GM12891 (cell line): ENCODE results near the gene INO80E. TPM values are rescaled to one million over a fixed set of nuclear protein-coding genes. Genes with fewer than 3 reads are reported as not detected.
"Not testable (repeated sequence)": the region's sequence is repeated elsewhere in the genome, so short reads cannot be mapped to it uniquely, and the experiment has no call there.

Experiments used
- DNase-seq: peaks from one replicate; pipeline ENCODE4 v3.0.0; 2011; ENCODE audit warnings: low spot score; ENCODE audit not compliant: insufficient read length
- FAIRE-seq: peaks from 2 replicates; lab custom pipeline; 2011; peaks lifted over from hg19 to GRCh38; lab: Jason Lieb, UNC
- PAX5 ChIP-seq: IDR thresholded peaks from 2 replicates; pipeline ENCODE4 v1.6.1; 2011; ENCODE audit warnings: low read length, moderate library complexity, mild to moderate bottlenecking; ENCODE audit not compliant: insufficient read depth, severe bottlenecking
- POLR2A ChIP-seq: IDR thresholded peaks from 2 replicates; pipeline ENCODE4 v1.6.1; 2011; ENCODE audit warnings: low read depth, low read length, control low read depth
- POLR2AphosphoS5 ChIP-seq: IDR thresholded peaks from 2 replicates; pipeline ENCODE4 v1.6.1; 2011; ENCODE audit warnings: low read depth, low read length, control low read depth
- POU2F2 ChIP-seq: IDR thresholded peaks from 2 replicates; pipeline ENCODE4 v1.6.1; 2011; ENCODE audit warnings: low read depth, mild to moderate bottlenecking, control low read depth, low read length, moderate library complexity
- SPI1 ChIP-seq: IDR thresholded peaks from 2 replicates; pipeline ENCODE4 v1.6.1; 2011; ENCODE audit warnings: low read depth, low read length, control low read depth
- TAF1 ChIP-seq: IDR thresholded peaks from 2 replicates; pipeline ENCODE4 v1.6.1; 2011; ENCODE audit warnings: low read depth, low read length, control low read depth
- polyA plus RNA-seq: library from polyadenylated mRNA; unstranded; fragments of >200 nt; gene quantifications from one replicate; pipeline ENCODE4 v1.2.1, GENCODE V29; 2012; ENCODE audit warnings: low read depth, missing spikeins, inconsistent platforms; ENCODE audit not compliant: missing spikeins

INO80E gene
- 51.9 TPM for polyA plus RNA-seq

DNA sequence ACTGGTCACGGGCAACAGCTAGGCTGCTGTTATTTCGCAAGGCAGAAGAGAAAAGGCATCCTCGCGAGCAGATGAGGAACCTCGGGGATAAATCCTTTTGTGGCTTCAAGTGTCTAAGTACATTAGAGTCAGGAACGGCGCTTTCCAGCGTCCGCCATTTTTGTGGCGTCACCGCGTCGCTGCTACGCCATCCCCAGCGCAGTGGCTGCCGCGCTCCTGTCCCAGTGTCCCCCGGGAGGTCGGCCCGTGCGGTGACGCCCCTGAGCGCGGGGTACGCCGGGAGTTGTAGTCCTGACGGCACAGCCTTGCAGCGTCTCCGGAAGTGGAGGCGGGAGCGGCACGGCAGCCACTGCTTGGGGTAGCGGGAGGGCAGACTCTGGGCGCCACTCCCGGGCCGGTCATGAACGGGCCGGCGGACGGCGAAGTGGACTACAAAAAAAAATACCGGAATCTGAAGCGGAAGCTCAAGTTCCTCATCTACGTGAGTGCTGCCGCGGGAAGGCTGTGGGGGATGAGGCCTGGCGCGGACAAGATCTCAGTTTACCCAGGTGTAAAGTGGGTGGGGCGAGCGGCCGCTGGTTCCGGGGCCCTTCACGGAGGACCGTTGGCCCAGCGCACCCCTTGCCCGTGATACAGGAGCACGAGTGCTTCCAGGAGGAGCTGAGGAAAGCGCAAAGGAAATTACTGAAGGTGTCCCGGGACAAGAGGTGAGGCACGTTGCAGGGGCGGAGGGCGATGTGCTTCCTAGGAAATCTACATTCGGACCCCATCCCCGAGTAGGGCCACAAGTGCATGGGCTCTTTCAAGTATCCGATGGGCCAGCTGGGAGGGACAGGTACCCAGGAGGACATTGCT lies at the start of gene INO80E:
TSS of gene INO80E (plus strand) at position 331 of the 855 bp plus-strand sequence. CDS start at position 401, 70 bp downstream.
- peak; percentile 100 for DNase-seq
- TF ChIP-seq POLR2AphosphoS5, result peak; percentile 69; the same call in 1 of the 2 replicates
- no peak for TF ChIP-seq SPI1
- peak; percentile 79 for TF ChIP-seq POLR2A
- no peak; the same call in 1 of the 2 replicates for TF ChIP-seq POU2F2
- TF ChIP-seq TAF1, result peak; percentile 90
- TF ChIP-seq PAX5, result no peak
- FAIRE-seq, result peak; percentile 97

- DNase-seq (no peak), FAIRE-seq (no peak)
- TF ChIP-seq PAX5 (no peak), SPI1 (no peak), POU2F2 (no peak), POLR2A (no peak), TAF1 (no peak), POLR2AphosphoS5 (no peak)
Measured at GRCh38 chr16:29947897-29948296, 48.1 kb upstream of the INO80E start.

DNA sequence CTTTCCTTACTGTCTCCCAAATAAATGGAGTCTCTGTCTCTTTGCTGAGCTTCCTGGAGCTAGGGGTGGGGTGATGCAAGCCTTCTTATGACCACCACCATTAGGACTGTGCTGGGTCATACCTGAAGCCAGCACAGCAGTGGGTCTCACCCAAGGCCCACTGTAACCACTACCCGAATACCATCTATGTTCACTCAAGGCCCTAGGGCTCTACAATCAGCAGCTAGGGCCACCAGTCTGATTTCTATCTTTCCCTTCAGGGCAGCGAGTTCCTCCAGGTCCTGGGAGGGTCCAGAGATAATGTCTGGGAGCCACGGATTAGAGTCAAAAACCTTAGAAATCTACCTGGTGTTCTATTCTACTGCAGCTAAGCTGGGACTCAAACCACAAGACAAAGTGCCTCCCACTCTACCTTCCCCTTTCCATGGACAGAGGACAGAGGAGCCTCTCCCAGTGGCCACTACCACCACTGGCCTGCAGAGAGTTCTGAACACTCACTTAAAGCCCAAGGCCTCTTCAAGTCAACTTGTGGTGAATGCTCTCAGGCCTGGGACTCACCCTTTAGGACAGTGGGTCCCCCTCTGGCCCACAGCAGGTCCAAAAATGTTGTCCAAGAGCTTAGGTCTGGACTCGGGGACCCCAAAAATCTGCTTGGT lies 45.1 kb upstream of the INO80E start:
- no peak for DNase-seq
- no peak for FAIRE-seq
- TF ChIP-seq POU2F2 (no peak), PAX5 (no peak), POLR2A (no peak)

GRCh38 chr16:29951625-29952365 lies 44.2 kb upstream of the INO80E start:
- TF ChIP-seq PAX5 (no peak), TAF1 (no peak), POU2F2 (no peak), SPI1 (no peak), POLR2AphosphoS5 (no peak), POLR2A (no peak)
- DNase-seq, result no peak
- no peak for FAIRE-seq

DNA sequence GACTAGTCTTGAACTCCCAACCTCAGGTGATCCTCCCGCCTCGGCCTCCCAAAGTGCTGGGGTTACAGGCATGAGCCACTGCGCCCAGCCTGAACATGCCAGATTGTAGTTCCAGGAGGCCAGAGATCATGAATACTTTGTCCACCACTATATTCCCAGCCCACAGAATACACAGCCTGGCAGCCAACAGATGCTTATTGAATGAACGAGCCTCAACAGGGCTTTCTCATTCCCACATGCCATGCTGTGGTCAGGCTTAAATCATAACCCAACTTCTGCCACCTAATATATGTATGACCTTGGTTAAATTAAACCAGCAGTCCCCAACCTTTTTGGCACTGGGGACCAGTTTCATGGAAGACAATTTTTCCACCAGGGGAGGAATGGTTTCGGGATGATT lies 37.3 kb upstream of the INO80E start:
- FAIRE-seq, result no peak
- DNase-seq, result no peak
- TF ChIP-seq POLR2A, result no peak
- TF ChIP-seq POU2F2, result no peak
- TF ChIP-seq SPI1, result no peak
- no peak for TF ChIP-seq PAX5
- TF ChIP-seq TAF1, result no peak
- TF ChIP-seq POLR2AphosphoS5, result no peak

- DNase-seq, result no peak
- no peak for TF ChIP-seq POU2F2
- no peak for TF ChIP-seq PAX5
- TF ChIP-seq POLR2AphosphoS5, result no peak
- no peak for TF ChIP-seq SPI1
- TF ChIP-seq TAF1, result no peak
- TF ChIP-seq POLR2A, result no peak
- no peak for FAIRE-seq
Measured at GRCh38 chr16:29959293-29959692, 36.7 kb upstream of the INO80E start.

- not testable (repeated sequence) for DNase-seq, FAIRE-seq
Measured at GRCh38 chr16:29959821-29960220, 36.2 kb upstream of the INO80E start.

- FAIRE-seq (no peak), DNase-seq (no peak)
- TF ChIP-seq SPI1, result no peak
- no peak for TF ChIP-seq POLR2A
- TF ChIP-seq POLR2AphosphoS5, result no peak
Measured at GRCh38 chr16:29961127-29961478, 34.9 kb upstream of the INO80E start.
